GM23338 (cell line): ENCODE results near the gene ABHD14A. TPM values are rescaled to one million over a fixed set of nuclear protein-coding genes. Genes with fewer than 3 reads are reported as not detected.

ENCODE experiments used
- ATAC-seq: fragments of 200-7000 bp; cut with Tn5 transposase; 3 replicates; pipeline ENCODE4 v1.9.1; 2020
- DNase-seq: peaks from one replicate; pipeline ENCODE4 v3.0.0-alpha.2; 2015; ENCODE audit warnings: low spot score
- H2AFZ ChIP-seq: fragments of 200-600 bp; sonication (generic); 2 replicates; pipeline ENCODE4 v1.8.0; 2016; ENCODE audit warnings: antibody characterized with exemption, mild to moderate bottlenecking, moderate library complexity
- H3F3A ChIP-seq: fragments of 200-600 bp; sonication (generic); replicated peaks from 2 replicates; pipeline ENCODE4 v1.8.0; 2017; ENCODE audit warnings: antibody characterized with exemption, mixed run types, low read depth
- H3K27ac ChIP-seq: fragments of 200-600 bp; sonication (generic); 2 replicates; pipeline ENCODE4 v1.6.1; 2016; ENCODE audit warnings: low read depth
- H3K27me3 ChIP-seq: fragments of 200-600 bp; sonication (generic); 2 replicates; pipeline ENCODE4 v1.8.0; 2016; ENCODE audit warnings: mild to moderate bottlenecking, mixed run types, moderate library complexity; ENCODE audit not compliant: insufficient read depth
- H3K36me3 ChIP-seq: fragments of 200-600 bp; sonication (generic); 2 replicates; pipeline ENCODE4 v1.8.0; 2016; ENCODE audit warnings: mild to moderate bottlenecking; ENCODE audit not compliant: insufficient read depth
- H3K4me1 ChIP-seq: fragments of 200-600 bp; sonication (generic); 2 replicates; pipeline ENCODE4 v1.8.0; 2016; ENCODE audit warnings: mild to moderate bottlenecking, moderate library complexity; ENCODE audit not compliant: insufficient read depth
- H3K4me2 ChIP-seq: fragments of 200-600 bp; sonication (generic); 2 replicates; pipeline ENCODE4 v1.7.1; 2017; ENCODE audit warnings: mixed run types
- H3K4me3 ChIP-seq: fragments of 200-600 bp; sonication (generic); 2 replicates; pipeline ENCODE4 v1.6.1; 2016; ENCODE audit warnings: mixed run types
- H3K79me2 ChIP-seq: fragments of 200-600 bp; sonication (generic); replicated peaks from 2 replicates; pipeline ENCODE4 v1.8.0; 2017; ENCODE audit warnings: mild to moderate bottlenecking; ENCODE audit not compliant: insufficient read depth
- H3K9me2 ChIP-seq: fragments of 200-600 bp; sonication (generic); 2 replicates; pipeline ENCODE4 v1.8.0; 2017; ENCODE audit not compliant: insufficient read depth
- H4K20me1 ChIP-seq: fragments of 200-600 bp; sonication (generic); replicated peaks from 2 replicates; pipeline ENCODE4 v1.8.0; 2017; ENCODE audit warnings: mild to moderate bottlenecking; ENCODE audit not compliant: insufficient read depth
- H3K27ac Mint-ChIP-seq: 2 replicates; pipeline ENCODE4 v1.8.0; 2020; ENCODE audit warnings: inconsistent platforms, mild to moderate bottlenecking, moderate library complexity, mixed read lengths
- H3K27me3 Mint-ChIP-seq: 3 replicates; pipeline ENCODE4 v1.8.0; 2022; ENCODE audit warnings: low read depth, mild to moderate bottlenecking, moderate library complexity, mixed read lengths, inconsistent platforms; ENCODE audit not compliant: insufficient read depth, poor library complexity
- H3K36me3 Mint-ChIP-seq: 3 replicates; pipeline ENCODE4 v1.8.0; 2021; ENCODE audit warnings: low read depth, mild to moderate bottlenecking, inconsistent platforms, moderate library complexity, mixed read lengths
- H3K4me1 Mint-ChIP-seq: 3 replicates; pipeline ENCODE4 v1.8.0; 2020; ENCODE audit warnings: mild to moderate bottlenecking, inconsistent platforms, mixed read lengths
- H3K4me3 Mint-ChIP-seq: 3 replicates; pipeline ENCODE4 v1.8.0; 2021; ENCODE audit warnings: moderate library complexity, mild to moderate bottlenecking, inconsistent platforms, mixed read lengths
- H3K9me3 Mint-ChIP-seq: 3 replicates; pipeline ENCODE4 v1.8.0; 2020; ENCODE audit warnings: moderate library complexity, mild to moderate bottlenecking, inconsistent platforms, mixed read lengths
- CREB1 ChIP-seq: fragments of 250-450 bp; sonication (Bioruptor Pico); IDR thresholded peaks from 2 replicates; pipeline ENCODE4 v1.5.0; 2020; ENCODE audit warnings: low read depth, mild to moderate bottlenecking, moderate library complexity
- EZH2 ChIP-seq: fragments of 200-600 bp; sonication (generic); IDR thresholded peaks from one replicate; pipeline ENCODE4 v1.8.0; 2017; ENCODE audit warnings: antibody characterized with exemption, mild to moderate bottlenecking, low read depth; ENCODE audit not compliant: unreplicated experiment
- EZH2phosphoT487 ChIP-seq: fragments of 200-600 bp; sonication (generic); IDR thresholded peaks from one replicate; pipeline ENCODE4 v1.8.1; 2018; ENCODE audit warnings: antibody characterized with exemption; ENCODE audit not compliant: unreplicated experiment
- JUNB ChIP-seq: IDR thresholded peaks from one replicate; pipeline ENCODE4 v1.6.1; 2016; ENCODE audit warnings: antibody characterized with exemption; ENCODE audit not compliant: unreplicated experiment
- NANOG ChIP-seq: IDR thresholded peaks from 2 replicates; pipeline ENCODE4 v1.6.1; 2016; ENCODE audit warnings: antibody characterized with exemption, borderline replicate concordance
- POLR2AphosphoS5 ChIP-seq: IDR thresholded peaks from 2 replicates; pipeline ENCODE4 v1.6.1; 2016; ENCODE audit warnings: antibody characterized with exemption, low read depth
- STAT1 ChIP-seq: IDR thresholded peaks from one replicate; pipeline ENCODE4 v1.6.1; 2016; ENCODE audit warnings: antibody characterized with exemption; ENCODE audit not compliant: unreplicated experiment
- ZNF114 ChIP-seq: fragments of 250-450 bp; sonication (Bioruptor Pico); IDR thresholded peaks from 2 replicates; pipeline ENCODE4 v1.5.0; 2020; ENCODE audit warnings: mild to moderate bottlenecking, moderate library complexity
- ZNF331 ChIP-seq: fragments of 250-450 bp; sonication (Bioruptor Pico); IDR thresholded peaks from 2 replicates; pipeline ENCODE4 v1.5.0; 2020; ENCODE audit warnings: low read depth, mild to moderate bottlenecking, moderate library complexity
- polyA plus RNA-seq: library from polyadenylated mRNA; unstranded; fragments of >200 nt; fragmentation: Nextera tagmentation; extraction: Ambion mirVana; gene quantifications from 2 replicates; pipeline ENCODE4 v1.2.1, GENCODE V29; 2016
- total RNA-seq: library from RNA; depleted of rRNA; stranded (reverse); fragments of >200 nt; shearing (Covaris generic); gene quantifications from 2 replicates; pipeline ENCODE4 v1.2.3, GENCODE V29; 2014
- TF ChIP-seq, protein P1 (sequence below): IDR thresholded peaks from one replicate; pipeline ENCODE4 v1.6.1; 2018; ENCODE audit warnings: antibody characterized with exemption; ENCODE audit not compliant: unreplicated experiment
- TF ChIP-seq, protein P2 (sequence below): IDR thresholded peaks from 2 replicates; pipeline ENCODE4 v1.6.1; 2016; ENCODE audit warnings: antibody characterized with exemption
- TF ChIP-seq, protein P3 (sequence below), 2 experiments: fragments of 200-600 bp in 1 of 2; sonication (generic) in 1 of 2; conservative IDR thresholded peaks; 2 replicates each; pipeline versions ENCODE4 v1.5.1 to v1.6.1; 2016 to 2017; ENCODE audit warnings: antibody characterized with exemption in 2 of 2, low read depth in 2 of 2, mild to moderate bottlenecking in 2 of 2, moderate library complexity in 1 of 2
- TF ChIP-seq, protein P4 (sequence below): fragments of 250-450 bp; sonication (Bioruptor Pico); IDR thresholded peaks from 2 replicates; pipeline ENCODE4 v1.5.0; 2020; ENCODE audit warnings: mild to moderate bottlenecking, moderate library complexity

Gene ABHD14A
- total and polyA plus RNA-seq, 2 experiments from 2014 or later, result 7.8 to 12.7 TPM

DNA sequence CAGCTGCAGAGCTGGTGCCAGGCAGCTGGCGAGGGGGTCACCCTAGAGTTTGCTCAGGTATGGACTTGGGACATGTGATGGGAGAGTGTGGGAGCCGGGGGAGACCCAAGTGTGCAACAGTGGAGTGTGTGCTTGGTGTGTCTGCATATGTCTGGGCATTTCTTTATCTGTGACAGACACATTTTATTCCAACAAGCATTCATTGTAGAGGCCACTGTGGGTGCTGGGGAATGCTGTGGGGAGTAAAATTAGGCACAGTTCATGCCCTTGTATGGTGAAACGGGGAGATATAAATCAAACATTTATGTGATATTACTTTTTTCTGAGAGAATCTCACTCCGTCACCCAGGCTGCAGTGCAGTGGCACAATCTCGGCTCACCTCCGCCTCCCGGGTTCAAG, 12.7 kb downstream of the ABHD14A start:
- Histone ChIP-seq H3K79me2 (no peaks in the 10 kb centered on the region), H3K27ac (no peak overlapping the region), H3K36me3 (peaks cover under 1% of the 10 kb centered on the region; the same call in 1 of the 2 replicates), H3K4me3 (no peak overlapping the region), H3K4me2 (no peak overlapping the region), H3F3A (peaks cover 18% of the 10 kb centered on the region), H3K9me2 (no peaks in the 10 kb centered on the region), H4K20me1 (peaks cover 4% of the 10 kb centered on the region; the same call in 1 of the 2 replicates), H3K4me1 (peaks cover 11% of the 10 kb centered on the region), H2AFZ (no peak overlapping the region), H3K27me3 (no peaks in the 10 kb centered on the region)
- no peak overlapping the region for H3K4me3 Mint-ChIP-seq
- peaks cover 20% of the 10 kb centered on the region for H3K36me3 Mint-ChIP-seq
- TF ChIP-seq STAT1, result no peak
- TF ChIP-seq, protein P1, sequence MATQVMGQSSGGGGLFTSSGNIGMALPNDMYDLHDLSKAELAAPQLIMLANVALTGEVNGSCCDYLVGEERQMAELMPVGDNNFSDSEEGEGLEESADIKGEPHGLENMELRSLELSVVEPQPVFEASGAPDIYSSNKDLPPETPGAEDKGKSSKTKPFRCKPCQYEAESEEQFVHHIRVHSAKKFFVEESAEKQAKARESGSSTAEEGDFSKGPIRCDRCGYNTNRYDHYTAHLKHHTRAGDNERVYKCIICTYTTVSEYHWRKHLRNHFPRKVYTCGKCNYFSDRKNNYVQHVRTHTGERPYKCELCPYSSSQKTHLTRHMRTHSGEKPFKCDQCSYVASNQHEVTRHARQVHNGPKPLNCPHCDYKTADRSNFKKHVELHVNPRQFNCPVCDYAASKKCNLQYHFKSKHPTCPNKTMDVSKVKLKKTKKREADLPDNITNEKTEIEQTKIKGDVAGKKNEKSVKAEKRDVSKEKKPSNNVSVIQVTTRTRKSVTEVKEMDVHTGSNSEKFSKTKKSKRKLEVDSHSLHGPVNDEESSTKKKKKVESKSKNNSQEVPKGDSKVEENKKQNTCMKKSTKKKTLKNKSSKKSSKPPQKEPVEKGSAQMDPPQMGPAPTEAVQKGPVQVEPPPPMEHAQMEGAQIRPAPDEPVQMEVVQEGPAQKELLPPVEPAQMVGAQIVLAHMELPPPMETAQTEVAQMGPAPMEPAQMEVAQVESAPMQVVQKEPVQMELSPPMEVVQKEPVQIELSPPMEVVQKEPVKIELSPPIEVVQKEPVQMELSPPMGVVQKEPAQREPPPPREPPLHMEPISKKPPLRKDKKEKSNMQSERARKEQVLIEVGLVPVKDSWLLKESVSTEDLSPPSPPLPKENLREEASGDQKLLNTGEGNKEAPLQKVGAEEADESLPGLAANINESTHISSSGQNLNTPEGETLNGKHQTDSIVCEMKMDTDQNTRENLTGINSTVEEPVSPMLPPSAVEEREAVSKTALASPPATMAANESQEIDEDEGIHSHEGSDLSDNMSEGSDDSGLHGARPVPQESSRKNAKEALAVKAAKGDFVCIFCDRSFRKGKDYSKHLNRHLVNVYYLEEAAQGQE, result no peak
- TF ChIP-seq, protein P2, sequence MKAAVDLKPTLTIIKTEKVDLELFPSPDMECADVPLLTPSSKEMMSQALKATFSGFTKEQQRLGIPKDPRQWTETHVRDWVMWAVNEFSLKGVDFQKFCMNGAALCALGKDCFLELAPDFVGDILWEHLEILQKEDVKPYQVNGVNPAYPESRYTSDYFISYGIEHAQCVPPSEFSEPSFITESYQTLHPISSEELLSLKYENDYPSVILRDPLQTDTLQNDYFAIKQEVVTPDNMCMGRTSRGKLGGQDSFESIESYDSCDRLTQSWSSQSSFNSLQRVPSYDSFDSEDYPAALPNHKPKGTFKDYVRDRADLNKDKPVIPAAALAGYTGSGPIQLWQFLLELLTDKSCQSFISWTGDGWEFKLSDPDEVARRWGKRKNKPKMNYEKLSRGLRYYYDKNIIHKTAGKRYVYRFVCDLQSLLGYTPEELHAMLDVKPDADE, result no peak
- TF ChIP-seq CREB1 (CRISPR knock-in tag), result no peak
- no peak for TF ChIP-seq ZNF331 (CRISPR knock-in tag)
- TF ChIP-seq EZH2phosphoT487, result no peak
- TF ChIP-seq POLR2AphosphoS5, result no peak
- TF ChIP-seq, protein P3, sequence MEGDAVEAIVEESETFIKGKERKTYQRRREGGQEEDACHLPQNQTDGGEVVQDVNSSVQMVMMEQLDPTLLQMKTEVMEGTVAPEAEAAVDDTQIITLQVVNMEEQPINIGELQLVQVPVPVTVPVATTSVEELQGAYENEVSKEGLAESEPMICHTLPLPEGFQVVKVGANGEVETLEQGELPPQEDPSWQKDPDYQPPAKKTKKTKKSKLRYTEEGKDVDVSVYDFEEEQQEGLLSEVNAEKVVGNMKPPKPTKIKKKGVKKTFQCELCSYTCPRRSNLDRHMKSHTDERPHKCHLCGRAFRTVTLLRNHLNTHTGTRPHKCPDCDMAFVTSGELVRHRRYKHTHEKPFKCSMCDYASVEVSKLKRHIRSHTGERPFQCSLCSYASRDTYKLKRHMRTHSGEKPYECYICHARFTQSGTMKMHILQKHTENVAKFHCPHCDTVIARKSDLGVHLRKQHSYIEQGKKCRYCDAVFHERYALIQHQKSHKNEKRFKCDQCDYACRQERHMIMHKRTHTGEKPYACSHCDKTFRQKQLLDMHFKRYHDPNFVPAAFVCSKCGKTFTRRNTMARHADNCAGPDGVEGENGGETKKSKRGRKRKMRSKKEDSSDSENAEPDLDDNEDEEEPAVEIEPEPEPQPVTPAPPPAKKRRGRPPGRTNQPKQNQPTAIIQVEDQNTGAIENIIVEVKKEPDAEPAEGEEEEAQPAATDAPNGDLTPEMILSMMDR (conservative IDR thresholded peaks at IDR 0.05; ENCODE audit: low read depth in 2 of 2), result no peak
- TF ChIP-seq JUNB, result no peak
- TF ChIP-seq ZNF114 (CRISPR knock-in tag), result no peak
- TF ChIP-seq, protein P4, sequence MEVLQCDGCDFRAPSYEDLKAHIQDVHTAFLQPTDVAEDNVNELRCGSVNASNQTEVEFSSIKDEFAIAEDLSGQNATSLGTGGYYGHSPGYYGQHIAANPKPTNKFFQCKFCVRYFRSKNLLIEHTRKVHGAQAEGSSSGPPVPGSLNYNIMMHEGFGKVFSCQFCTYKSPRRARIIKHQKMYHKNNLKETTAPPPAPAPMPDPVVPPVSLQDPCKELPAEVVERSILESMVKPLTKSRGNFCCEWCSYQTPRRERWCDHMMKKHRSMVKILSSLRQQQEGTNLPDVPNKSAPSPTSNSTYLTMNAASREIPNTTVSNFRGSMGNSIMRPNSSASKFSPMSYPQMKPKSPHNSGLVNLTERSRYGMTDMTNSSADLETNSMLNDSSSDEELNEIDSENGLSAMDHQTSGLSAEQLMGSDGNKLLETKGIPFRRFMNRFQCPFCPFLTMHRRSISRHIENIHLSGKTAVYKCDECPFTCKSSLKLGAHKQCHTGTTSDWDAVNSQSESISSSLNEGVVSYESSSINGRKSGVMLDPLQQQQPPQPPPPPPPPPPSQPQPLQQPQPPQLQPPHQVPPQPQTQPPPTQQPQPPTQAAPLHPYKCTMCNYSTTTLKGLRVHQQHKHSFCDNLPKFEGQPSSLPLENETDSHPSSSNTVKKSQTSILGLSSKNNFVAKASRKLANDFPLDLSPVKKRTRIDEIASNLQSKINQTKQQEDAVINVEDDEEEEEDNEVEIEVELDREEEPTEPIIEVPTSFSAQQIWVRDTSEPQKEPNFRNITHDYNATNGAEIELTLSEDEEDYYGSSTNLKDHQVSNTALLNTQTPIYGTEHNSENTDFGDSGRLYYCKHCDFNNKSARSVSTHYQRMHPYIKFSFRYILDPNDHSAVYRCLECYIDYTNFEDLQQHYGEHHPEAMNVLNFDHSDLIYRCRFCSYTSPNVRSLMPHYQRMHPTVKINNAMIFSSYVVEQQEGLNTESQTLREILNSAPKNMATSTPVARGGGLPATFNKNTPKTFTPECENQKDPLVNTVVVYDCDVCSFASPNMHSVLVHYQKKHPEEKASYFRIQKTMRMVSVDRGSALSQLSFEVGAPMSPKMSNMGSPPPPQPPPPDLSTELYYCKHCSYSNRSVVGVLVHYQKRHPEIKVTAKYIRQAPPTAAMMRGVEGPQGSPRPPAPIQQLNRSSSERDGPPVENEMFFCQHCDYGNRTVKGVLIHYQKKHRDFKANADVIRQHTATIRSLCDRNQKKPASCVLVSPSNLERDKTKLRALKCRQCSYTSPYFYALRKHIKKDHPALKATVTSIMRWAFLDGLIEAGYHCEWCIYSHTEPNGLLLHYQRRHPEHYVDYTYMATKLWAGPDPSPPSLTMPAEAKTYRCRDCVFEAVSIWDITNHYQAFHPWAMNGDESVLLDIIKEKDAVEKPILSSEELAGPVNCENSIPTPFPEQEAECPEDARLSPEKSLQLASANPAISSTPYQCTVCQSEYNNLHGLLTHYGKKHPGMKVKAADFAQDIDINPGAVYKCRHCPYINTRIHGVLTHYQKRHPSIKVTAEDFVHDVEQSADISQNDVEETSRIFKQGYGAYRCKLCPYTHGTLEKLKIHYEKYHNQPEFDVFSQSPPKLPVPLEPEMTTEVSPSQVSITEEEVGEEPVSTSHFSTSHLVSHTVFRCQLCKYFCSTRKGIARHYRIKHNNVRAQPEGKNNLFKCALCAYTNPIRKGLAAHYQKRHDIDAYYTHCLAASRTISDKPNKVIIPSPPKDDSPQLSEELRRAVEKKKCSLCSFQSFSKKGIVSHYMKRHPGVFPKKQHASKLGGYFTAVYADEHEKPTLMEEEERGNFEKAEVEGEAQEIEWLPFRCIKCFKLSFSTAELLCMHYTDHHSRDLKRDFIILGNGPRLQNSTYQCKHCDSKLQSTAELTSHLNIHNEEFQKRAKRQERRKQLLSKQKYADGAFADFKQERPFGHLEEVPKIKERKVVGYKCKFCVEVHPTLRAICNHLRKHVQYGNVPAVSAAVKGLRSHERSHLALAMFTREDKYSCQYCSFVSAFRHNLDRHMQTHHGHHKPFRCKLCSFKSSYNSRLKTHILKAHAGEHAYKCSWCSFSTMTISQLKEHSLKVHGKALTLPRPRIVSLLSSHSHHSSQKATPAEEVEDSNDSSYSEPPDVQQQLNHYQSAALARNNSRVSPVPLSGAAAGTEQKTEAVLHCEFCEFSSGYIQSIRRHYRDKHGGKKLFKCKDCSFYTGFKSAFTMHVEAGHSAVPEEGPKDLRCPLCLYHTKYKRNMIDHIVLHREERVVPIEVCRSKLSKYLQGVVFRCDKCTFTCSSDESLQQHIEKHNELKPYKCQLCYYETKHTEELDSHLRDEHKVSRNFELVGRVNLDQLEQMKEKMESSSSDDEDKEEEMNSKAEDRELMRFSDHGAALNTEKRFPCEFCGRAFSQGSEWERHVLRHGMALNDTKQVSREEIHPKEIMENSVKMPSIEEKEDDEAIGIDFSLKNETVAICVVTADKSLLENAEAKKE (CRISPR knock-in tag), result no peak
- TF ChIP-seq NANOG, result no peak
- TF ChIP-seq EZH2, result no peak
- no peak overlapping the region for H3K27ac Mint-ChIP-seq
- DNase-seq, result no peak
- H3K4me1 Mint-ChIP-seq, result peaks cover 24% of the 10 kb centered on the region
- H3K27me3 Mint-ChIP-seq, result peaks cover 20% of the 10 kb centered on the region
- no peak for ATAC-seq
- H3K9me3 Mint-ChIP-seq, result no peaks in the 10 kb centered on the region
